GM19193 (cell line): Measurements from ENCODE around the gene SAXO1.
A peak's percentile ranks its signal among the peaks of the same experiment; 100 is the strongest.

ENCODE experiments used
- POLR2A ChIP-seq: IDR thresholded peaks from 4 replicates; pipeline ENCODE4 v1.6.1; 2011; ENCODE audit not compliant: insufficient read depth, insufficient read length; ENCODE audit errors: extremely low read depth

The SAXO1 gene, protein sequence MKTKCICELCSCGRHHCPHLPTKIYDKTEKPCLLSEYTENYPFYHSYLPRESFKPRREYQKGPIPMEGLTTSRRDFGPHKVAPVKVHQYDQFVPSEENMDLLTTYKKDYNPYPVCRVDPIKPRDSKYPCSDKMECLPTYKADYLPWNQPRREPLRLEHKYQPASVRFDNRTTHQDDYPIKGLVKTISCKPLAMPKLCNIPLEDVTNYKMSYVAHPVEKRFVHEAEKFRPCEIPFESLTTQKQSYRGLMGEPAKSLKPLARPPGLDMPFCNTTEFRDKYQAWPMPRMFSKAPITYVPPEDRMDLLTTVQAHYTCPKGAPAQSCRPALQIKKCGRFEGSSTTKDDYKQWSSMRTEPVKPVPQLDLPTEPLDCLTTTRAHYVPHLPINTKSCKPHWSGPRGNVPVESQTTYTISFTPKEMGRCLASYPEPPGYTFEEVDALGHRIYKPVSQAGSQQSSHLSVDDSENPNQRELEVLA

DNA sequence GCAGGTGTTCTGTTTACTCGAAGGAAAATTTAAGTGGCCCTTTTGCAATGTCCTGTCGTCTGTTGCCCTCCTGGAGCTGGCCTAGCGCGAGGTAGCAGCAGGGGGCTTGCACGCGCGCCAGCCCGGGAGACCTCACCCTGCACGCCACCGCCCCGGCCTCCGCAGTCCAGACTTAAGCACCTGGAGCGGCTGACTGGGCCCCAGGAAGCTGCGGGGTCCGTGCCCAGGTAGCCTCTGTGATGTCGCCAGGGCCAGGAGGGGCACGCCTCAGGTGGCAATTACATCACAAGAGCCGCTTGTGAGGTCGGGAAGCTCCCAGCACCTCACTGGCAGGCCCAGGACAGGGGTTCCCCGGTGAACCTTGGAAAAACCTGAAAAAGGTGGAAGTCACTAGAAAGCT is at the start of gene SAXO1:
Gene SAXO1, minus strand, starts transcription at position 195 of the 400 bp plus-strand sequence. CDS start 301 bp downstream, outside the sequence.
- no peak for TF ChIP-seq POLR2A

DNA sequence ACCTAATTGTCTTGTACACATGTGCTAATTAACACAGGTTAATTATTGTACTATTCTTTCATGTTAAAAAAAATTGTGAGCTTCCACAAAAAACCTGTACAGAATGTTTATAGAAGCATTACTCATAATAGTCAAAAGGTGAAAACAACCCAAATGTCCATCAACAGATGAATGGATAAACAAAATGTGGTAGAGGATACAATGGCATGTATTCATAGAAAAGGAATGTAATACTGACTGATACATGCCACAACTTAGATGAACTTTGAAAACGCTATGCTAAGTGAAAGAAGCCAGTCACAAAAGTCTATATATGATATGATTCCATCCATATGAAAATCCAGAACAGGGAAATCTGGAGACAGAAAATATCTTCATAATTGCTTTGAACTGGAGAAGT is 41.8 kb upstream of the SAXO1 start:
- no peak for TF ChIP-seq POLR2A

DNA sequence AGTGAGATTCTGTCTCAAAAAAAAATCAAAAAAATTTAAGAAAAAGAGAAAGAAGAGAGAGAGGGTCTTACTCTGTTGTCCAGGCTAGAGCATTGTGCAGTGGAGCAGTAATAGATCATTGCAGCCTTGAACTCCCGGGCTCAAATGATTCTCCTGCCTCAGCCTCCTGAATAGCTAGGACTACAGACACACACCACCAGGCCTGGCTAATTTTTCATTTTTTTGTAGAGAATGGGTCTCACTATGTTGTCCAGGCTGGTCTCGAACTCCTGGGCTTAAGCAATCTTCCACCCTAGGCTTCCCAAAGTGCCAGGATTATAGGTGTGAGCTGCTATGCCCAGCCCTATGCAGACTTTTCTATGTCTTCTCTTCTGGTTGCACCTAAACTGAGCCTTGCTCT is 41.2 kb upstream of the SAXO1 start:
- TF ChIP-seq POLR2A, result no peak

DNA sequence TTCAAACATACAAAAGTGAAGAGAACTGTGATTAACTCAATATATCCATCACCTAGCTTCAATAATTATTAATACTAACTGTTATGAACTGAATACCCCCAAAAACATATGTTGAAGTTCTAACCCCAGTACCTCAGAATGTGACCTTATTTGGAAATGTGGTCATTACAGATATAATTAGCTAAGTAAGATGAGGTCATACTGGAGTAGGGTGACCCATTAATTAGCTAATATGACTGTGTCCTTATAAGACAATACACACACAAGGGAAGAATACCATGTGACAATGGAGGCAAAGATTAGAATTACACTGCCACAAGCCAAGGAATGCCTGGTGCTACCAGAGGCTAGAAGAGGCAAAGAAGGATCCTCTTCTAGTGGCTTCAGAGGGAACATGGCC is 24.0 kb upstream of the SAXO1 start:
- TF ChIP-seq POLR2A, result no peak

GRCh38 chr9:19050637-19051591 is 17.9 kb upstream of the SAXO1 start:
- no peak for TF ChIP-seq POLR2A

- TF ChIP-seq POLR2A, result no peak
Measured at GRCh38 chr9:19049917-19050636, 17.1 kb upstream of the SAXO1 start.

GRCh38 chr9:19048966-19049916 is 16.2 kb upstream of the SAXO1 start, which contains the start of gene RRAGA:
TSS of gene RRAGA (plus strand) at chr9:19049427. CDS start at chr9:19049660, 233 bp downstream.
- TF ChIP-seq POLR2A, result peak; percentile 97

GRCh38 chr9:19036611-19037010 is 3.6 kb upstream of the SAXO1 start:
- TF ChIP-seq POLR2A, result no peak

DNA sequence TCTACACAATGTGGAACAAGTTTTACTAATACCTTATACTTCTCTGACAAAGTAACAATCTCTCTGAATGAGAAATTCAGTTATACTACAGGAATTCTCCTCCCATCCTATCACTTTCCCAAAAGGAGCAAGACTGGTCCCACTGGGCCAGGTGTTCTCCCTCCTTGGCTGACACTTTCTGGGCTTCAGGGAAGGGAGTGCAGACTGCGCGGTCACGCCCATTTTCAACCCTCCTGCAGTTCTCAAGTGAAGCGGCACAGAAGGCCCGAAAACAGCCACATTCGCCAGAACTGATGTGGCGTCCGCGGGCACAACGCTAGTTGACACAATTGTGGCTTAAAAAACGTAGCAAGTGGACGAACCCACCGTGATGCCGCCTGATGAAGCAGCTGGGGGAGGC is 603 bp downstream of the SAXO1 start:
- no peak for TF ChIP-seq POLR2A

DNA sequence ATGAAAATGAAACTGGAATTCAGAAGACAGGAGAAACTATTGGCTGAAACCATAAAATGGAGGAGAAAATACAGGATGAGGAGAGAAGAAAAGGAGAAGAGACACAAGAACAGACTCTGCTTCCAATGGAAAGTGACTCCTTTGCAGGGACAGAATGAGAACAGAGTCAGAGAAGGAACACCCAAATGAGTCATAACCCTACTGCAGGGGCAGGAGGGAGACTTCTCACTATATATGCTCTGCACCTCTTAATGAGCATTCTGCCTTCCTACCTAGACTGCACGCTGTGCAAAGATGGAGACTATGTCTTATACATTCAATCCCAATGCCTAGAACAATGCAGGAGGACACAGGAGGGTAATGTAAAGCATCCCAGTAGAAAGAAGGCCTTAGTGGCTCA is 2.1 kb downstream of the SAXO1 start:
- TF ChIP-seq POLR2A, result no peak

DNA sequence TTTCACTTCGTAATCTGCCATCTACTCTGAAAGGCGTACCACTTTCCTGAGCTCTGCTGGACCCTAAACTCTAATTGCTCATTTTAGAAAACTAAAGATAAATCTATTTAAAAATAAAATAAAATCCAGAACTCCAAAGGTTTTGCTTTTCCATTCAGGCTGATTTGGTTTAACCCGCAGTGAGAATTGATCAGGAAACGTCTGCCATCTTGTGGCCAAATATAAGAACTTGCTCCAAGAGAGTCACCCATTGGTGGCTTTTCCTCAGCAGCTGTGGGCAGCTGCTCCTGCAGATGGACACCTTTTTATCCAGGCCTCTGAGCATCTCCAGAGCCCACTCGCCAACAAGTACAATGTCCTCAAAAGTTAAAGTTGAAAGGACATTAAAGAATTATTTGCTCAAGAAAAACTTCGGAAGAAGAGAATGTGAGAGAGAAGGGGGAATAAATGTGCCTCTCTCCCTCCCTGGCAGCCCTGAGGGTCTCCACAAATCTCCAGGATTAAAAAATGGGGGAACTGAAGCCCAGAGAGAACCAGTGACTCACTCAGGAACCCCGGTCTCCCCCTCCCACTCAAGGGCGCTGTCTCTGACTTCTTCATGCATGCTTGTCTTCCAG is 4.1 kb downstream of the SAXO1 start:
- TF ChIP-seq POLR2A, result no peak

DNA sequence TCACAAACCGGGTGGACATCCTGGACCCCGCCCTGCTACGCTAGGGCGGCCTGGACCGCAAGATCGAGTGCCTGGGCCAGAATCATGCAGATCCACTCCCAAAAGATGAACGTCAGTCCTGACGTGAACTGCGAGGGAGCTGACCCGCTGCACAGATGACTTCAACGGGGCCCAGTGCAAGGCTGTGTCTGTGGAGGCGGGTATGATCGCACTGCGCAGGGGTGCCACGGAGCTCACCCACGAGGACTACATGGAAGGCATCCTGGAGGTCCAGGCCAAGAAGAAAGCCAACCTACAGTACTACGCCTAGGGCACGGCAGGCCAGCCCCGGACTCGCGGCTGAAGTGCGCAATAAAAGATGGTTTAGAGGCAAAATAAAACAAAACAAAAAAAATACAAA is 5.2 kb downstream of the SAXO1 start:
- TF ChIP-seq POLR2A, result no peak

- TF ChIP-seq POLR2A, result no peak
Measured at GRCh38 chr9:19026375-19026774, 6.6 kb downstream of the SAXO1 start.

DNA sequence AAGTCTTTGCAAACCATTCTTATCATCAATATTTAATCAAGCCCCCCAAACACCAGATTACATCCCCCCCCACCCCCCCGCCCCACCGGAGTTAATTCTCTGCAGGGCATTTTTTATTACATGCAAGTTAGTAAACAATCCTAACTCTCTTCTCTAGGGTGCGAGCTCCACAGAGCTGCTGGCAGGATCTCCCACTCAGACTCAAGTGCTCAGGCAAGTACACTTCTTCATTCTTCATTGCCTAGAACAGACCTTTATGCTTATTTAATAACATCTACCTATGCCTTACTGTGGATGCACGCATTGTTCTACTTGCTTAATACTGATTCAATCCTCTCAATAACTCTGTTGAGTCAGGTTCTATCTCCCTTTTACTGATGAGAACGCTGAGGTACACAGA is 9.9 kb downstream of the SAXO1 start:
- TF ChIP-seq POLR2A, result no peak

DNA sequence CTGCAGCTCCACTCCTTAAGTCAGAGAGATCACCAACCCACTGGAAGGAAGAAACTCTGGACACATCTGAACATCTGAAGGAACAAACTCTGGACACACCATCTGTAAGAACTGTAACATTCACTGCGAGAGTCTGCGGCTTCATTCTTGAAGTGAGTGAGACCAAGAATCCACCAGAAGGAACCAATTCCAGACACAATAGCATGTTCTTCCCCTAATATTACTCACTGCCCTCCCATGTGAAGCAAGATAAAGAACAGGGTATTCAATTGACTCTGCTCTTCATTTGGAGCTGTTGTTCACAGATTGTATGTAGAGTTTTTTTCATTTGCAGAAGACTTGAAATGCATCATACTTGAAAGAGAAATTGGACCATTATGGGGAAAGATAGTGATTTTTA is 10.8 kb downstream of the SAXO1 start:
- no peak for TF ChIP-seq POLR2A
